CD14-positive monocyte (primary cell): ENCODE measurements around the gene EGR2. TPM values are rescaled to one million over a fixed set of nuclear protein-coding genes. Genes with fewer than 3 reads are reported as not detected.

Experiments
- DNase-seq, 3 donors: peaks; one replicate each; pipeline ENCODE4 v3.0.0-alpha.2; 2011 to 2022
- H2AFZ ChIP-seq: 2 replicates; pipeline ENCODE4 v1.6.0; 2012; ENCODE audit warnings: mild to moderate bottlenecking, low read depth, low read length, inconsistent platforms; ENCODE audit not compliant: insufficient read depth, poor library complexity, severe bottlenecking
- H3K27ac ChIP-seq, 2 donors: 1 replicate in 1 of 2; 2 replicates in 1 of 2; pipeline ENCODE4 v1.5.1; 2012 to 2013; ENCODE audit warnings: low read length in 2 of 2, control low read depth in 1 of 2, inconsistent platforms in 1 of 2, low read depth in 1 of 2, mild to moderate bottlenecking in 1 of 2
- H3K27me3 ChIP-seq, 2 donors: one replicate each; pipeline versions ENCODE4 v1.6.0 to v1.6.1; 2011 to 2013; ENCODE audit warnings: low read length in 2 of 2; ENCODE audit not compliant: control insufficient read depth in 2 of 2, insufficient read depth in 2 of 2
- H3K36me3 ChIP-seq, 2 donors: replicated peaks in 1 of 2; 1 replicate in 1 of 2; 2 replicates in 1 of 2; pipeline versions ENCODE4 v1.5.1 to v1.6.1; 2012 to 2013; ENCODE audit warnings: low read length in 2 of 2, control low read depth in 1 of 2, inconsistent platforms in 1 of 2, mild to moderate bottlenecking in 1 of 2; ENCODE audit not compliant: insufficient read depth in 2 of 2, control insufficient read depth in 1 of 2
- H3K4me1 ChIP-seq, 2 donors: 1 replicate in 1 of 2; 2 replicates in 1 of 2; pipeline versions ENCODE4 v1.5.1 to v1.6.1; 2012 to 2013; ENCODE audit warnings: low read length in 2 of 2, control low read depth in 1 of 2, inconsistent platforms in 1 of 2, mild to moderate bottlenecking in 1 of 2, moderate library complexity in 1 of 2; ENCODE audit not compliant: insufficient read depth in 2 of 2, control insufficient read depth in 1 of 2
- H3K4me2 ChIP-seq: replicated peaks from 2 replicates; pipeline ENCODE3; 2012; ENCODE audit warnings: low read length, moderate library complexity, mild to moderate bottlenecking; ENCODE audit not compliant: poor library complexity, severe bottlenecking; ENCODE audit errors: extremely low read depth
- H3K4me3 ChIP-seq, 3 experiments: fragments of 200-600 bp in 1 of 3; sonication (generic) in 1 of 3; replicated peaks in 1 of 3; 1 replicate in 2 of 3; 2 replicates in 1 of 3; pipeline ENCODE4 v1.5.1; 2011 to 2013; ENCODE audit warnings: low read length in 3 of 3, mild to moderate bottlenecking in 3 of 3, control low read depth in 2 of 3, low read depth in 2 of 3, inconsistent platforms in 1 of 3, moderate library complexity in 1 of 3
- H3K79me2 ChIP-seq: 2 replicates; pipeline ENCODE4 v1.6.0; 2012; ENCODE audit warnings: mild to moderate bottlenecking, control low read depth, inconsistent platforms, low read length, moderate library complexity; ENCODE audit not compliant: insufficient read depth
- H3K9ac ChIP-seq: 2 replicates; pipeline ENCODE4 v1.6.0; 2017; ENCODE audit warnings: low read length, mild to moderate bottlenecking; ENCODE audit not compliant: insufficient read depth, poor library complexity, severe bottlenecking
- H3K9me3 ChIP-seq, 2 donors: replicated peaks in 1 of 2; 1 replicate in 1 of 2; 2 replicates in 1 of 2; pipeline versions ENCODE4 v1.5.1 to v1.6.1; 2012 to 2013; ENCODE audit warnings: low read length in 2 of 2, control low read depth in 1 of 2; ENCODE audit not compliant: control insufficient read depth in 1 of 2, insufficient read depth in 1 of 2
- H4K20me1 ChIP-seq: 2 replicates; pipeline ENCODE4 v1.6.0; 2012; ENCODE audit warnings: mild to moderate bottlenecking, low read length, control low read depth, moderate library complexity; ENCODE audit not compliant: insufficient read depth
- H3K27ac Mint-ChIP-seq, 7 donors: one replicate each; pipeline ENCODE4 v1.8.0; 2020; ENCODE audit warnings: mild to moderate bottlenecking in 7 of 7, mixed read lengths in 7 of 7, moderate library complexity in 6 of 7, inconsistent platforms in 2 of 7
- H3K27me3 Mint-ChIP-seq, 3 donors: one replicate each; pipeline ENCODE4 v1.8.0; 2021 to 2022; ENCODE audit warnings: low read depth in 3 of 3, mild to moderate bottlenecking in 3 of 3, mixed read lengths in 3 of 3, moderate library complexity in 3 of 3, inconsistent platforms in 1 of 3
- H3K36me3 Mint-ChIP-seq, 2 donors: one replicate each; pipeline ENCODE4 v1.8.0; 2020; ENCODE audit warnings: mixed read lengths in 2 of 2, inconsistent platforms in 1 of 2, mild to moderate bottlenecking in 1 of 2
- H3K4me1 Mint-ChIP-seq: one replicate; pipeline ENCODE4 v1.8.0; 2020; ENCODE audit warnings: mild to moderate bottlenecking, mixed read lengths
- H3K4me3 Mint-ChIP-seq, 2 donors: one replicate each; pipeline ENCODE4 v1.8.0; 2020; ENCODE audit warnings: mild to moderate bottlenecking in 2 of 2, mixed read lengths in 2 of 2, moderate library complexity in 1 of 2
- H3K9me3 Mint-ChIP-seq, 7 donors: one replicate each; pipeline ENCODE4 v1.8.0; 2020 to 2022; ENCODE audit warnings: mixed read lengths in 7 of 7, mild to moderate bottlenecking in 6 of 7, moderate library complexity in 6 of 7, inconsistent platforms in 2 of 7
- CTCF ChIP-seq: fragments of 200-600 bp; IDR thresholded peaks from one replicate; pipeline ENCODE4 v1.8.0; 2022; ENCODE audit warnings: antibody characterized with exemption, mild to moderate bottlenecking
- WGBS: methylation state at CpG from one replicate; pipeline ENCODE4 v1.1.5; 2013; ENCODE audit warnings: missing lambda C conversion rate; ENCODE audit not compliant: insufficient coverage; 5-methylcytosine and 5-hydroxymethylcytosine counted together
- intact Hi-C, 2 donors: fragments of 100-400 bp; cut with micrococcal nuclease; formaldehyde crosslinking; loops; one replicate each; pipeline versions ENCODE4 v1.15.0 to v1.15.1; 2023
- polyA plus RNA-seq, 3 donors: library from polyadenylated mRNA; depleted of rRNA in 1 of 3; unstranded in 2 of 3; stranded (reverse) in 1 of 3; fragments of 300-500 nt in 2 of 3; fragments of >200 nt in 1 of 3; fragmentation: Illumina TruSeq in 2 of 3; gene quantifications; 1 replicate in 2 of 3; 2 replicates in 1 of 3; pipeline ENCODE4 v1.2.3, GENCODE V29; 2012 to 2021

Gene EGR2
- polyA plus RNA-seq, 3 donors, result 9.9 to 54.9 (median 10.3) TPM

DNA sequence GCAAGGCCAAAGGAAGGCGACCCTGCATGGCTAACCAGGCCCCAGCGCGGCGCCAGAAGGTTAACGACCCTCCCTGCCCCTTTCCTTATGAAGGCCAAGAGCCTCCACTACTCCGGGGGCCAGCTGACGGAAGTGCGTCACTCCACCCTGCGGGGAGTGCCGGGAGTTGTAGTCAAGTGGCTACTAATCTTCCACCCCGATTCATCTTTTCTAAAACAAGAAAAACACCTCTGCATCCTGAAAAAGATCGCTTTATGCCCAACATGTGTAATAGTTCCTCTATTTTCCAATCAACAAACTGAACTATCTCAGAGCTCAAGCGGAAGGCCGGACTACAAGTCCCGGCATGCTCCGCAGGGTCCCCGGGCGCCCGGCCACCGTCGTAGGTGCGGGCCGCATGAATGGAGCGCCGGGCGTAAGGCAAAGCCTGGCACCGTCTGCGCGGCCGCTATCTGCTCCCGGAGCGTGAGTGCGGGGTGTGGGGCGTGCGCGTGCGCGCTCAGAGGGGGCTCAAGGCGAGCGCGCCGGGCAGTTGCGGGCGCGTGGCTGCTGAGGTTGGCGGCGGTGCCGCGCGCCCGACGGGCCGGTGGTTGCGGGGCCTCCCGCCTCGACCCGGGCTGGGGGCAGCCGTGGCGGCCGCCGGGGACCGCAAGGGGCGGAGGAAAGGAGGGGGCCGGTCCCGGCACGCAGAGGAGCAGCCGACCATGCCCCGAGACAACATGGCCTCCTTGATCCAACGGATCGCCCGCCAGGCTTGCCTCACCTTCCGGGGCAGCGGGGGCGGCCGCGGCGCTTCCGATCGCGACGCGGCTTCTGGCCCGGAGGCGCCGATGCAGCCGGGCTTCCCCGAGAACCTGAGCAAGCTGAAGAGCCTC is 11.6 kb downstream of the EGR2 start, which contains the start of gene ADO:
TSS of gene ADO (plus strand) at position 365 of the 875 bp plus-strand sequence. CDS start at position 705, 340 bp downstream.
- peak within 1 kb of the TSS; percentile 97 for H3K9ac ChIP-seq
- H3K79me2 ChIP-seq, result peaks cover 47% of the 10 kb centered on the region
- peak within 1 kb of the TSS; percentile 69 to 91 (median 70) for H3K4me3 ChIP-seq
- Mint-ChIP-seq H3K27ac (peak within 1 kb of the TSS; percentile 96 to 100 (median 99)), H3K9me3 (peaks cover 0 to 5% (median 0%) of the 10 kb centered on the region in 7 donors), H3K4me3 (peak within 1 kb of the TSS; percentile 94 to 99), H3K36me3 (peaks cover 19 to 20% of the 10 kb centered on the region in 2 donors), H3K4me1 (peaks cover 36% of the 10 kb centered on the region), H3K27me3 (peaks cover 2 to 8% (median 3%) of the 10 kb centered on the region in 3 donors)
- peak; percentile 71 to 75 (median 72) for DNase-seq
- under 1% methylated on average over 74 of the region's 87 CpGs for WGBS
- peaks cover 22 to 30% of the 10 kb centered on the region in 2 donors for H3K4me1 ChIP-seq
- H3K9me3 ChIP-seq, result no peaks in the 10 kb centered on the region
- H3K4me2 ChIP-seq, result peak within 1 kb of the TSS; percentile 97
- peaks cover 0 to 3% of the 10 kb centered on the region in 2 donors for H3K27me3 ChIP-seq
- H3K27ac ChIP-seq, result peak within 1 kb of the TSS; percentile 87 to 94
- TF ChIP-seq CTCF, result no peak
- peaks cover 34% of the 10 kb centered on the region for H4K20me1 ChIP-seq
- H3K36me3 ChIP-seq, result peaks cover 5 to 23% of the 10 kb centered on the region in 2 donors
- H2AFZ ChIP-seq, result peak within 1 kb of the TSS; percentile 96
- intact Hi-C loops, result loop anchor here (5.0 kb wide), 2 partner anchors 42 to 62 kb away; no protein-coding TSS in a partner anchor

DNA sequence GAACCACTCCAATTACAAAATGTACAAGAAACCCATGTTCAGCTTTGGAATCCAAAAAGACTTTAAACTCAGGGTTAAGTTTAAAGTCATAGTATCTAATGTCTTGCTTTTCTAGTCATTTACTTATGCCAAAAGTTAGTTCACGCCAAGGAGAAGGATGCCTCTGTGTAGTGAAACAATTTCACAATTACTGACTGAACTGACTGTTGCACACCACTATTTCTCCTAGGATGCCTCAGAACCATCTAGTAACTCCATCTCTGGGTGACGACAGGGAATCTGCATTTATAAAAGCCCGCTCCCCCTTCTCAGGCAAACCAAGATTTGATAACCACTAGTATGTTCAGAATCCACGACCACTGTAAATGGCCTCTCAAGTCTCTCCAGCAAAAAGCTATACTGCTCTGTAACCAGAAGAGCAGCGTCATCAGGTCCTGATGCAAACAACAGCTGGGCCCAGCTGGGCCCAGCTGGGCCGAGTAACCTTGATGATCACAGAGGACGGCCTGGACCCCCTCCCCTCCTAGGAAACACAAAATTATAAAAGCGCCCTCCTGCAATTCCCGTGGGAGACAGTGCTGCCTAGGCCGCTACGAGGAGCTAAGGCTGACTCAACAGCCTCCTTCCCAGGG is 12.3 kb downstream of the EGR2 start:
- no peak for TF ChIP-seq CTCF
- Histone ChIP-seq H3K79me2 (peaks cover 41% of the 10 kb centered on the region), H3K4me2 (peak overlapping the region; percentile 97), H4K20me1 (peaks cover 28% of the 10 kb centered on the region), H3K9me3 (no peaks in the 10 kb centered on the region), H3K9ac (peak overlapping the region; percentile 97), H3K36me3 (peaks cover 5 to 17% of the 10 kb centered on the region in 2 donors), H2AFZ (peak overlapping the region; percentile 96), H3K27me3 (peaks cover 6 to 10% of the 10 kb centered on the region in 2 donors), H3K27ac (peak overlapping the region; percentile 87 to 94), H3K4me1 (peaks cover 22 to 30% of the 10 kb centered on the region in 2 donors), H3K4me3 (peak overlapping the region; percentile 69 to 91 (median 70))
- 53% methylated on average over 9 of the region's 11 CpGs for WGBS
- Mint-ChIP-seq H3K4me3 (peak overlapping the region; percentile 94 to 99), H3K27me3 (peaks cover 1 to 14% (median 3%) of the 10 kb centered on the region in 3 donors), H3K27ac (peak overlapping the region; percentile 96 to 100 (median 99)), H3K36me3 (peaks cover 15 to 18% of the 10 kb centered on the region in 2 donors), H3K4me1 (peaks cover 35% of the 10 kb centered on the region), H3K9me3 (peaks cover 0 to 5% (median 2%) of the 10 kb centered on the region in 7 donors)
- intact Hi-C loops, result loop anchor here (5.0 kb wide), 2 partner anchors 42 to 62 kb away; no protein-coding TSS in a partner anchor
- no peak for DNase-seq
